ENCODE data around the gene PPFIA1. TPM values are rescaled to one million over a fixed set of nuclear protein-coding genes. Genes with fewer than 3 reads are reported as not detected.

The PPFIA1 gene
- total and polyA plus RNA-seq, 2 of the 8 experiments (the other 6 are each of a cell fraction or from before 2014, with no cell fraction given), result 44.3 to 73.5 TPM

DNA sequence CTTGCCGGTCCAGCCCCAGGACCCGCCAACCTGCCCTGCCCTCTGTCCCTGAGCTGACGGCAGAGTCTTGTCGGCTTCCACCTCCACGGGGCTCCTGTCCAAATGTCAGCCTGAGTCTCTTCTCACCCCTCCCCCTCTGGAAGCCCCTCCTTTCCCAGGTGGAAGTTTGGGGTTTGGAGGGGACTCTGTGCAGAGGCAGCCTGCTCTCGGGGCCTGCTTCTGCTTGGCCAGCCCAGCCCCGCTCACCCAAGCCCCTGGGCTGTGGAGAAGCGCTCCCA lies 158.9 kb downstream of the PPFIA1 start:
- Histone ChIP-seq H2BK12ac (ENCODE audit: low read depth, low read length) (no peak overlapping the region), H3K23me2 (ENCODE audit: low read depth, low read length) (no peaks in the 10 kb centered on the region), H4K8ac (ENCODE audit: extremely low read depth, insufficient read depth, low read length) (no peak overlapping the region), H4K5ac (ENCODE audit: insufficient read length, low read depth, low read length) (no peak overlapping the region), H3K4me2 (ENCODE audit: insufficient read depth in 1 of 2, low read depth in 2 of 2, low read length in 2 of 2) (no peak overlapping the region), H3K36me3 (ENCODE audit: control insufficient read depth in 2 of 4, insufficient read depth in 4 of 4, low read length in 3 of 4) (peaks cover 19 to 82% (median 73%) of the 10 kb centered on the region in 4 experiments), H2BK5ac (ENCODE audit: low read depth, low read length) (no peak overlapping the region; the same call in 1 of the 2 replicates), H2BK120ac (replicated peaks; ENCODE audit: low read depth, low read length) (no peak overlapping the region), H3K4me3 (ENCODE audit: extremely low read depth in 1 of 4, insufficient read depth in 2 of 4, low read depth in 3 of 4, low read length in 4 of 4) (no peak overlapping the region), H3K27me3 (replicated peaks in 1 of 4; ENCODE audit: control insufficient read depth in 3 of 4, extremely low read depth in 1 of 4, insufficient read depth in 3 of 4, low read length in 3 of 4) (no peaks in the 10 kb centered on the region), H3K79me2 (ENCODE audit: control insufficient read depth in 1 of 2, insufficient read depth in 2 of 2, low read length in 2 of 2) (no peaks in the 10 kb centered on the region; a peak in 1 of 4 replicates), H3K9ac (replicated peaks in 1 of 4; ENCODE audit: extremely low read depth in 1 of 4, low read depth in 3 of 4, low read length in 3 of 4) (no peak overlapping the region), H3K9me3 (ENCODE audit: insufficient read depth in 2 of 2, low read depth in 1 of 2, low read length in 1 of 2) (no peaks in the 10 kb centered on the region), H2BK15ac (ENCODE audit: low read length) (no peak overlapping the region), H2AK5ac (ENCODE audit: low read depth, low read length) (no peak overlapping the region), H3K23ac (ENCODE audit: insufficient read length) (no peak overlapping the region), H3K4ac (replicated peaks; ENCODE audit: insufficient read length, low read depth, low read length) (no peak overlapping the region), H2BK20ac (ENCODE audit: low read length) (no peak overlapping the region), H4K20me1 (replicated peaks in 1 of 2; ENCODE audit: control insufficient read depth in 1 of 2, insufficient read depth in 2 of 2, low read length in 2 of 2) (peaks cover 11 to 37% of the 10 kb centered on the region in 2 experiments), H2AFZ (ENCODE audit: low read length) (no peak overlapping the region), H3K79me1 (ENCODE audit: low read depth, low read length) (no peaks in the 10 kb centered on the region; the same call in none of the 2 replicates), H3K27ac (ENCODE audit: low read depth, low read length) (no peak overlapping the region), H3K56ac (replicated peaks; ENCODE audit: insufficient read length, low read depth, low read length) (no peak overlapping the region), H4K91ac (replicated peaks; ENCODE audit: insufficient read length, low read length) (no peak overlapping the region), H3K18ac (ENCODE audit: extremely low read depth, low read length) (no peak overlapping the region), H3K14ac (ENCODE audit: insufficient read length) (no peak overlapping the region), H3K4me1 (replicated peaks in 1 of 4; ENCODE audit: control insufficient read depth in 3 of 4, insufficient read depth in 4 of 4, low read length in 3 of 4) (peaks cover 0 to 4% (median under 1%) of the 10 kb centered on the region in 4 experiments; a peak in 2 of 7 replicates)
- no peak for DNase-seq (ENCODE audit: low read depth in 1 of 2, low spot score in 2 of 2)
- ChIA-PET POLR2A (ENCODE audit: partially characterized antibody) (interaction anchor here (0.8 to 1.0 kb wide), 2 partner anchors 14 to 16 kb away, joined by 3 to 4 read pairs; no protein-coding TSS in a partner anchor), CTCF (ENCODE audit: partially characterized antibody) (interaction anchor here (1.3 kb wide), 2 partner anchors 20 to 24 kb away, joined by 3 read pairs; no protein-coding TSS in a partner anchor)
- 89% methylated on average over 8 of the region's 8 CpGs; no CpG with 5 or more reads in 1 of the 2 experiments for WGBS, 2 experiments (ENCODE audit: extremely low coverage in 1 of 2, insufficient coverage in 1 of 2, insufficient read length in 1 of 2, insufficient replicate concordance in 2 of 2, low coverage in 1 of 2, low lambda C conversion rate in 2 of 2, missing lambda C conversion rate in 1 of 2)
- no peak for FAIRE-seq
- TF ChIP-seq TEAD4 (IDR thresholded peaks at IDR 0.05; ENCODE audit: low read depth, low read length), result no peak
- TF ChIP-seq ASH2L (IDR thresholded peaks at IDR 0.05; ENCODE audit: low read length), result no peak
- no peak for TF ChIP-seq POU5F1 (IDR thresholded peaks at IDR 0.05; ENCODE audit: low read depth, low read length)
- no peak for TF ChIP-seq TBP (IDR thresholded peaks at IDR 0.05; ENCODE audit: low read depth, low read length)
- no peak for TF ChIP-seq SP4 (IDR thresholded peaks at IDR 0.05; ENCODE audit: low read length)
- no peak for TF ChIP-seq SUZ12 (IDR thresholded peaks at IDR 0.05; ENCODE audit: low read length)
- TF ChIP-seq KDM1A (IDR thresholded peaks at IDR 0.05; ENCODE audit: borderline replicate concordance, low read length), result no peak
- TF ChIP-seq YY1 (IDR thresholded peaks at IDR 0.05; ENCODE audit: low read depth, low read length), result no peak
- no peak for TF ChIP-seq CBX5 (IDR thresholded peaks at IDR 0.05; ENCODE audit: low read depth, low read length)
- TF ChIP-seq, protein P1, sequence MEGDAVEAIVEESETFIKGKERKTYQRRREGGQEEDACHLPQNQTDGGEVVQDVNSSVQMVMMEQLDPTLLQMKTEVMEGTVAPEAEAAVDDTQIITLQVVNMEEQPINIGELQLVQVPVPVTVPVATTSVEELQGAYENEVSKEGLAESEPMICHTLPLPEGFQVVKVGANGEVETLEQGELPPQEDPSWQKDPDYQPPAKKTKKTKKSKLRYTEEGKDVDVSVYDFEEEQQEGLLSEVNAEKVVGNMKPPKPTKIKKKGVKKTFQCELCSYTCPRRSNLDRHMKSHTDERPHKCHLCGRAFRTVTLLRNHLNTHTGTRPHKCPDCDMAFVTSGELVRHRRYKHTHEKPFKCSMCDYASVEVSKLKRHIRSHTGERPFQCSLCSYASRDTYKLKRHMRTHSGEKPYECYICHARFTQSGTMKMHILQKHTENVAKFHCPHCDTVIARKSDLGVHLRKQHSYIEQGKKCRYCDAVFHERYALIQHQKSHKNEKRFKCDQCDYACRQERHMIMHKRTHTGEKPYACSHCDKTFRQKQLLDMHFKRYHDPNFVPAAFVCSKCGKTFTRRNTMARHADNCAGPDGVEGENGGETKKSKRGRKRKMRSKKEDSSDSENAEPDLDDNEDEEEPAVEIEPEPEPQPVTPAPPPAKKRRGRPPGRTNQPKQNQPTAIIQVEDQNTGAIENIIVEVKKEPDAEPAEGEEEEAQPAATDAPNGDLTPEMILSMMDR (IDR thresholded peaks at IDR 0.05; ENCODE audit: control extremely low read depth in 1 of 3, insufficient read depth in 1 of 3, low read depth in 1 of 3, low read length in 3 of 3), result no peak
- no peak for TF ChIP-seq ZNF274 (IDR thresholded peaks at IDR 0.05; ENCODE audit: borderline replicate concordance, extremely low read depth, low read length)

All from H1 (cell line).